Mesothelial cell of epicardium (in vitro differentiated cells): ENCODE results near the gene CLTB. TPM values are rescaled to one million over a fixed set of nuclear protein-coding genes. Genes with fewer than 3 reads are reported as not detected.

ENCODE experiments used
- DNase-seq, 2 experiments: peaks; one replicate each; pipeline ENCODE4 v3.0.0; 2021; ENCODE audit warnings: low spot score in 2 of 2; ENCODE audit not compliant: unreplicated experiment in 2 of 2
- H3K27ac Mint-ChIP-seq: 2 replicates; pipeline ENCODE4 v1.8.0; 2021; ENCODE audit warnings: mixed read lengths
- H3K27me3 Mint-ChIP-seq: 2 replicates; pipeline ENCODE4 v1.8.0; 2021; ENCODE audit warnings: low read depth, mixed read lengths
- H3K36me3 Mint-ChIP-seq: 2 replicates; pipeline ENCODE4 v1.8.0; 2021; ENCODE audit warnings: mixed read lengths
- H3K4me1 Mint-ChIP-seq: 2 replicates; pipeline ENCODE4 v1.8.0; 2021; ENCODE audit warnings: mixed read lengths
- H3K4me3 Mint-ChIP-seq: 2 replicates; pipeline ENCODE4 v1.8.0; 2021; ENCODE audit warnings: mild to moderate bottlenecking, moderate library complexity, mixed read lengths
- H3K9me3 Mint-ChIP-seq: 2 replicates; pipeline ENCODE4 v1.8.0; 2021; ENCODE audit warnings: mixed read lengths
- total RNA-seq: library from RNA; stranded (reverse); gene quantifications from 3 replicates; pipeline ENCODE4 v1.2.1, GENCODE V29; 2021
- TF ChIP-seq, protein P1 (sequence below): fragments of 200-600 bp; sonication (generic); IDR thresholded peaks from one replicate; pipeline ENCODE4 v1.5.0; 2021; ENCODE audit warnings: antibody characterized with exemption; ENCODE audit not compliant: unreplicated experiment

The CLTB gene
- total RNA-seq, 1 donor from 2014 or later = 43.3 TPM

DNA sequence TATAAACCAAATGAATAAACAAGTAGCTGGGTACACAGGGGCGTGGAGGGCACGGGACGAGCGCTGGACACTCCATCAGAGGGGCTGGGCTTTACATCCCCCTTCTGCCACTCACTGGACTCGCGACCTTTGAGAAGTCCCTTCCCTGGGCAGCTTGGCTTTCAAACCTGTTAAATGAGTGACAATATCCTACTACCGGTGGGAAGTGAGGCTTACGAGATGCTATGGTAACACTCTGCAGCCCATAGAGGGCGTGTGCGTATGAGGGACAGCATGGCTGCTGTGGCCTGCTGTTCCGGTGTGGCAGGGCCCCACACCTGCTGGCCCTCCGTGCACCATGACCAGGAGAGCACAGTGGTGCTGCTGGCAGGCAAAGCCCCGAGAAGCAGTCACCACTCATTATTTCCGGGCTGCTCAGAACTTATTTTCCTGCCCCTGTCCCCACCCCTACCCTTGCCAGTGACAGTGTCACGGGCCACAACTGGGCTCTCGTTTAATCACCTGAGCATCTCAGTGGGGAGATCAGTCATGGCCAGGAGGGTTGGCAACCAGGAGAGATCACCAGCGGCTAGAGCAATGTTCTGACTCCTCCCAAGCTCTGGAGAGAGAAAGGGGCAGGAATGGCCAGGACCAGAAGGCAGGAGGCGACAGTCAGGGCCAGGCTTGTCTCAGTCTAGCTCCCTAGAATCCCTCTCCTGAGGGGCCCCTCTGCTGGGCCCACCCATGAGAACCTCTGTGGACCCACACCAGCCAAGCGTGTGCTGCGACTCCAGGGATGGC is 10.5 kb downstream of the CLTB start:
- Mint-ChIP-seq H3K4me1 (peaks cover 2% of the 10 kb centered on the region), H3K27me3 (no peaks in the 10 kb centered on the region), H3K9me3 (no peaks in the 10 kb centered on the region), H3K4me3 (no peak overlapping the region), H3K27ac (no peak overlapping the region), H3K36me3 (peaks cover 22% of the 10 kb centered on the region)
- TF ChIP-seq, protein P1, sequence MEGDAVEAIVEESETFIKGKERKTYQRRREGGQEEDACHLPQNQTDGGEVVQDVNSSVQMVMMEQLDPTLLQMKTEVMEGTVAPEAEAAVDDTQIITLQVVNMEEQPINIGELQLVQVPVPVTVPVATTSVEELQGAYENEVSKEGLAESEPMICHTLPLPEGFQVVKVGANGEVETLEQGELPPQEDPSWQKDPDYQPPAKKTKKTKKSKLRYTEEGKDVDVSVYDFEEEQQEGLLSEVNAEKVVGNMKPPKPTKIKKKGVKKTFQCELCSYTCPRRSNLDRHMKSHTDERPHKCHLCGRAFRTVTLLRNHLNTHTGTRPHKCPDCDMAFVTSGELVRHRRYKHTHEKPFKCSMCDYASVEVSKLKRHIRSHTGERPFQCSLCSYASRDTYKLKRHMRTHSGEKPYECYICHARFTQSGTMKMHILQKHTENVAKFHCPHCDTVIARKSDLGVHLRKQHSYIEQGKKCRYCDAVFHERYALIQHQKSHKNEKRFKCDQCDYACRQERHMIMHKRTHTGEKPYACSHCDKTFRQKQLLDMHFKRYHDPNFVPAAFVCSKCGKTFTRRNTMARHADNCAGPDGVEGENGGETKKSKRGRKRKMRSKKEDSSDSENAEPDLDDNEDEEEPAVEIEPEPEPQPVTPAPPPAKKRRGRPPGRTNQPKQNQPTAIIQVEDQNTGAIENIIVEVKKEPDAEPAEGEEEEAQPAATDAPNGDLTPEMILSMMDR = no peak
- no peak for DNase-seq

DNA sequence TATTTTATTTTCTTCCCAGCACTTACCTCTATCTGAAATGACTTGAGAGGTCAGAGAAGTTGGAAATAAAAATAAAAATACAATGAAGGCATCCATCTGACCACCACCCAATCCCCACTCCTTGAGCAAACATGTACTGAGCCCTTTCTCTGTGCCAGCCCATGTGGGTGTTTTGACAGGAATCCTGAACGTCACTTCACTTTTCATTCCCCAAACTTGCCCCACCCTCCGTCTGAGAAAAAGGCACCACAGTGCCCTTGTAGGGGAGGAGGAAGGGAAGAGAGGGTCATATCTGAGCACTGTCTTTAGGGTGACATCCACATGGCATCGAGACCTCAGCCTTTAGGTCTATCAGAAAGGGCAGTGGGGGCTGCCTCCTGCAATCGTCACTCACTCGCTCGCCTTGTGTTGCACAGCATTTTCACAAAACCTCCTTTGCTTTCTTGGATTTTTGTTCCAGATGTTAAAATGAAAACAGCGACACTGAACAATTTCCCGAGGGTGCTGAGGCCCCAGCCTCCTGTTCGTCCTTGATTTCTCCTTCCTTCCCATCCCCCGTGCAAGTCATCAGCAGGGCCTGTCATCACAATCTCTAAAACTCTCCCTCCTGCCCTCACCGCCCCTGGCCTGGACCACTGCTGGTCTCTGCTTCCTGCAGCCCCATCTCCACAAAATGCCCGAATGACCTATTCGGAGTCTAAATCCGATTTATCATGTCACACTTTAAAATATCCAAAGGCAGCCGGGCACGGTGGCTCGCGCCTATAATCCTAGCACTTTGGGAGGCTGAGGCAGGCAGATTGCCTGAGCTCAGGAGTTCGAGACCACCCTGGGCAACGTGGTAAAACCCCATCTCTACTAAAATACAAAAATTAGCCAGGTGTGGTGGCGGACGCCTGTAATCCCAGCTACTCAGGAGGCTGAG is 14.8 kb downstream of the CLTB start:
- TF ChIP-seq, protein P1 = no peak

DNA sequence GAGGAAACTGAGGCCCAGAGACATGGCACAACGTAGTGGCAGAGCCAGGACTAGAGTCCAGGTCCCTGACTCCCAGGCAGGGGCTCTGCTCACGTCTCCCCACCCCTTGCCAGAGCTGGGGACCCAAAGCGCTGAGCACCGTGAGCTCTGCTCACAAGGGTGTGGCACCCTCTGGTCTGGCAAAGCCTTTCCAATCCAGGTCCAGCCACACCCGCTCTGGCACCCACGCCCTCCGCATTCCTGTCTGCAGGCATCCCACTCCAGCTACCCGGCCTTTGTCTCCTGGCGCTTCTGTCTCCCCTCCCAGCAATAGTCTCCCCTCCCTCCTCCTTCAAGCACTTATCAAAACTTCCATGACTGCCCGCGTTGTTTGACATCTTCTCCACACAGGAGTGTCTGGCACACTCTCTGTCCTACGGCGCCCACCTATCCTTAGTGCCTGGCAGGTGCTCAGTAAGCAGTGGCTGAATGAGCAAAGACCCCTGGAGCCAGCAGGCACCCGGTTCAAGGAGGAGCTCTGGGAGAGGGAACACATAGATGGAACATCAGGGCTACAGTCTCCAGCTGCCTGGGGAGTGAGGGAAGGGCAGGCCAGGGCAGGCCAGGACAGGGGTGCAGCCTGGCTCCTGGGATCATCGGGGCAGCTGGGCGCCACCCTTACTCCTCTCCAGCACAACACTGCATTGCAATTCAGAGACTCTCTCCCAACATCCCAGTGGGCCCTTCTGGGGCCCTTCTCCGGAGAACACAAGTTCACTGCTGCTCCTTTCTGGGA is 15.8 kb downstream of the CLTB start:
- no peak overlapping the region for H3K4me3 Mint-ChIP-seq
- H3K27me3 Mint-ChIP-seq = no peaks in the 10 kb centered on the region
- no peak for DNase-seq
- TF ChIP-seq, protein P1 = no peak
- H3K9me3 Mint-ChIP-seq = no peaks in the 10 kb centered on the region
- H3K27ac Mint-ChIP-seq = peak overlapping the region; percentile 92
- peaks cover 6% of the 10 kb centered on the region for H3K36me3 Mint-ChIP-seq
- H3K4me1 Mint-ChIP-seq = peaks cover 10% of the 10 kb centered on the region

More for the DNA sequence above, 14.8 kb downstream of the CLTB start:
- Mint-ChIP-seq H3K27ac (no peak overlapping the region), H3K4me1 (peaks cover 7% of the 10 kb centered on the region), H3K36me3 (peaks cover 10% of the 10 kb centered on the region), H3K4me3 (no peak overlapping the region), H3K27me3 (no peaks in the 10 kb centered on the region), H3K9me3 (no peaks in the 10 kb centered on the region)
- DNase-seq = no peak

DNA sequence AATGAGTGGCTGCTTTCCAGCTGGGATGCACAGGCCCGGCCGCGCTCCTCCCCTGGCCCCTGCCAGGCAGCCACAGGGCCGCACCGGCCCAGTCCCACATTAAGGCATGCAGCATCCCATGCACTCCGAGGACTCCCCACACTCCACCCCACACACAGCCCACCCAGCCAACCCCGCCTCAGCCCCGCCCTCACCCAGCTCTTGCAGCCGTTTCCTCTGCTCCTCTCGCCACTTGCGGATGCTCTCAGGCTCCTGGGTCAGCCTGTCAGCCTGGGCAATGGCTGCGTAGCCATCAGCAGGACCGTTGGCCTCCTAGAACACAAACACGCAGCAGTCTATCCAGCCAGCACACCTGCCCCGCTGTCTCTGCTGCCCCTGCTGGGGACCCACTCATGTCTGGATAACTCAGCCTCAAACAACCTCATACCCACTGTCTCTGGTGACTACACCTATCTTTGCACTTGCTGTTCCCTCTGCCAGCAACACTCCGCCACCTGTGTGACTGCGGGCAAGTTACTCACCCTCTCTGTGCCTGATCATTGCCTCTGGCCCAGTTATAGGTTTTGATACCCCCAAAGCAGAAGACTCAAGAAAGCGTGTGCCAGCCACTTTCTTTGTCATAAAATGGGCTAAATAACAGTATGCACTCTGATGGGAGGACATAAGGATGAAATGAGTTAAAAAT is 18.5 kb downstream of the CLTB start:
- DNase-seq = no peak
- Mint-ChIP-seq H3K36me3 (peaks cover 3% of the 10 kb centered on the region), H3K4me3 (no peak overlapping the region), H3K4me1 (peaks cover 15% of the 10 kb centered on the region), H3K27ac (no peak overlapping the region), H3K27me3 (no peaks in the 10 kb centered on the region), H3K9me3 (no peaks in the 10 kb centered on the region)
- TF ChIP-seq, protein P1 = no peak

DNA sequence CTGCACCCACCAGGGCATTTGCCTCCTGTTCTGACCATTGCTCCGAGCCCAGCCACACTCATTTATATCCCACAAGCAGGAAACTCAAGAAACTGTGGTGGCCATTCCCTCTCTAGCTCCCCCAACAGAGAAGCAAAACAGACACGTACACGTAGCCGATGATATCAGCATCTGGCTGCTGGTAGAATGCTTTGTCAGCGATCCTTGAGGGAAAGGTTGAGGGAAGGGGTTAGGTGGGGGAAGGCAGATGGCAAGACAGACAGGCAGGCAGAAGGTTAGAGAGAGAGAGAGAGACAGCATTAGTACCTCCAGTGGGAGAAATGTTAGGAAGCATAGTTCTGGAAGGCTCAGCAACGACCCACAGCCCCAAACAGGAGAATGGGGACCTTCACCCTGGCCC is 20.0 kb downstream of the CLTB start:
- peak overlapping the region; percentile 91 for H3K27ac Mint-ChIP-seq
- DNase-seq = no peak
- H3K4me3 Mint-ChIP-seq = no peak overlapping the region
- peaks cover 12% of the 10 kb centered on the region for H3K4me1 Mint-ChIP-seq
- H3K27me3 Mint-ChIP-seq = no peaks in the 10 kb centered on the region
- TF ChIP-seq, protein P1 = no peak
- H3K9me3 Mint-ChIP-seq = no peaks in the 10 kb centered on the region
- H3K36me3 Mint-ChIP-seq = peaks cover 2% of the 10 kb centered on the region
